Measurements from ENCODE around the gene CCT8.

CCT8 gene, protein sequence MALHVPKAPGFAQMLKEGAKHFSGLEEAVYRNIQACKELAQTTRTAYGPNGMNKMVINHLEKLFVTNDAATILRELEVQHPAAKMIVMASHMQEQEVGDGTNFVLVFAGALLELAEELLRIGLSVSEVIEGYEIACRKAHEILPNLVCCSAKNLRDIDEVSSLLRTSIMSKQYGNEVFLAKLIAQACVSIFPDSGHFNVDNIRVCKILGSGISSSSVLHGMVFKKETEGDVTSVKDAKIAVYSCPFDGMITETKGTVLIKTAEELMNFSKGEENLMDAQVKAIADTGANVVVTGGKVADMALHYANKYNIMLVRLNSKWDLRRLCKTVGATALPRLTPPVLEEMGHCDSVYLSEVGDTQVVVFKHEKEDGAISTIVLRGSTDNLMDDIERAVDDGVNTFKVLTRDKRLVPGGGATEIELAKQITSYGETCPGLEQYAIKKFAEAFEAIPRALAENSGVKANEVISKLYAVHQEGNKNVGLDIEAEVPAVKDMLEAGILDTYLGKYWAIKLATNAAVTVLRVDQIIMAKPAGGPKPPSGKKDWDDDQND

DNA sequence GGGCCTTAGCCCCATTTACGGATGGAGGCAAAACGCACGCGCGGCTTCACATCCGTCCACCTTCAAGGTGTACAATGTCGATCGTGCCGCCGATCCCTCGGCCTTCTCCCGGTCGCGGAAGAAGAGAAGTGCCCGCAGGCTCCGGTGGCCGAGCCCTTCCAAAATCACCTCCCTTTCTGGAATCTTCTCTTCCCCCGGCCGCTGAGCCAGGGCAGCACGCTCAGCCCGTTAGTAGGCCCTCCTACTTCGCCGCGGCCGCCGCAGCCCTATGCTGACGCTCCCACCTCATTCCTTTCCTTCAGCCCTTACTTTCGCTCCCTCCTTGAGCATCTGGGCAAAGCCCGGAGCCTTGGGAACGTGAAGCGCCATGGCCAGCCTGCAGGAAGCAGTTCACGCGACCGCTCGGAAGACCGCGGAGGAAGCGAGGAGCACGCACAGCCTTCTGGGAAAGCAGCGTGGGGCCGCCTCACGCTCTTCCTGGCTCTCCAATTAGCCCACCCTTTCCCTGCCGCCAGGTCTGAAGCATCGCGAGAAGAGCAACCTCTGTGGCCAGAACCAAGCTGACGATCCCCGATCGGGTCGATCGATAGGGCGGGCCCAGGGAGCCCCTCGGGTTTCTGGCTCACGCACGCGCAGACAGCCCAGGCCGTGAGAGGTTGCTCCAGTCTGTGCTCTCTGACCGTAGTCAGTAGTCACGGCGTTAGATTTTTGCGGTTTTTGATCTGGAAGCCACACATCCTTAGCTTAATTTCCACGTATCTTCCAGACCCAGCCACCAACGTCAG lies at the start of gene CCT8:
Gene CCT8, minus strand, starts transcription at position 427 of the 785 bp plus-strand sequence. Its CDS starts 58 bp downstream, at position 369.
- H3K27me3 ChIP-seq (ENCODE audit: control insufficient read depth in 5 of 5, insufficient read depth in 4 of 5, low read length in 5 of 5) = peaks cover 0 to 2% (median 0%) of the 10 kb centered on the region in 5 donors
- H3K4me3 ChIP-seq (ENCODE audit: low read depth in 1 of 5, low read length in 5 of 5) = peak within 1 kb of the TSS; percentile 88 to 98 (median 93)
- H3K36me3 ChIP-seq (ENCODE audit: control insufficient read depth in 5 of 5, insufficient read depth in 5 of 5, low read length in 5 of 5) = peaks cover 0 to 7% (median 5%) of the 10 kb centered on the region in 5 donors
- no peaks in the 10 kb centered on the region for H3K9me3 ChIP-seq (ENCODE audit: control insufficient read depth in 5 of 5, low read length in 5 of 5)
- H3K4me1 ChIP-seq (ENCODE audit: control insufficient read depth in 5 of 5, insufficient read depth in 5 of 5, low read length in 5 of 5) = peaks cover 4 to 37% (median 28%) of the 10 kb centered on the region in 5 donors
- H3K9ac ChIP-seq (ENCODE audit: low read length in 5 of 5) = peak within 1 kb of the TSS; percentile 88 to 99 (median 94)
- H3K27ac ChIP-seq (ENCODE audit: low read depth, low read length) = peak within 1 kb of the TSS; percentile 96

DNA sequence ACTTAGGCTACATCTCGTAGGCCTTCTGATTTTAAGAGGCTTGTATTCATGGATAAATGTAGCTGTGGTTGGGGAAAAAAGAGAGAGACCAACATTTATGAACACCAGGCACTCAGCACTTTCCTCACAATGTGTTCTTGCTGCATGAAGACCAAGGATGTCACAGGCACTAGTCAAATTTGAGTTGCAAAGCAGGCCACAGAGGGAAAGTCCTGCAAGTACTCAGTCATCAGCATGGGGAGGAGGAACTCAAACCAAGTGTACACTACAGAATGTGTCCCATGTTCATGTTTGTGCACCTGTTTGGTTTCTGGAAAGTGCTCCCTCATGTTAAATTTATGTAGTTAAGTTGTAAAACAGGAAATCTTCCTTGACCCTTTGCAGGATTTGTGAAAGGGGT lies 48.3 kb upstream of the CCT8 start:
- H3K36me3 ChIP-seq (ENCODE audit: control insufficient read depth in 5 of 5, insufficient read depth in 5 of 5, low read length in 5 of 5) = no peaks in the 10 kb centered on the region
- no peaks in the 10 kb centered on the region for H3K27me3 ChIP-seq (ENCODE audit: control insufficient read depth in 5 of 5, insufficient read depth in 4 of 5, low read length in 5 of 5)
- no peak overlapping the region for H3K27ac ChIP-seq (ENCODE audit: low read depth, low read length)
- no peak overlapping the region for H3K9ac ChIP-seq (ENCODE audit: low read length in 5 of 5)
- no peaks in the 10 kb centered on the region for H3K4me1 ChIP-seq (ENCODE audit: control insufficient read depth in 5 of 5, insufficient read depth in 5 of 5, low read length in 5 of 5)
- no peak overlapping the region for H3K4me3 ChIP-seq (ENCODE audit: low read depth in 1 of 5, low read length in 5 of 5)
- no peaks in the 10 kb centered on the region for H3K9me3 ChIP-seq (ENCODE audit: control insufficient read depth in 5 of 5, low read length in 5 of 5)

DNA sequence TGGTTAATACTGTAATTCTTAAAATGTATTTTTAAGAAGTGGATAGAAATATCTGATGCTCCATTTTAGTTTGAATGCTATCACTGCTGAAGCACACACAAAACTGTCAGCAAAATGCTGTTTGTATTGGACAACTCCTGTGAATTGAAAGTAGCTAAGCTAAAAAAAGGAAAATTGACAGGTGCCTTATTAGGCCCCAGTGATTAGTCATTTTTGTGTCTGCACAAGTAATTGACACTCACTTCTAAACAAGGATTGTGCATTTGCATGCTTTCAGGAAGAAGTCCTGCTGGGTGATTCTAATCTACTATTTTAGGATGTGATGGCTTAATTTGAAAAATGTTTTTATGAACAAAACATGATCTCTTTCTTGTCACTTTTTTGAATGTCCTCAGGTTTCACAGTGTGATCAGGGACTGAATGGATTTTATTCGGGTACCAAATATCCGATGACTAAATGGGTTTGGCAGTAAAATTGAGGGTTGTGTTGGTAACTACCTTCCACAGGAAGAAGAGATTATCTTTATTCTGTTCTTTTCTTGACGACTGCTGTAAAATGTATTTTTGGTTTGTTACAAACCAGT lies 44.0 kb upstream of the CCT8 start:
- H3K27me3 ChIP-seq (ENCODE audit: control insufficient read depth in 5 of 5, insufficient read depth in 4 of 5, low read length in 5 of 5) = no peaks in the 10 kb centered on the region

DNA sequence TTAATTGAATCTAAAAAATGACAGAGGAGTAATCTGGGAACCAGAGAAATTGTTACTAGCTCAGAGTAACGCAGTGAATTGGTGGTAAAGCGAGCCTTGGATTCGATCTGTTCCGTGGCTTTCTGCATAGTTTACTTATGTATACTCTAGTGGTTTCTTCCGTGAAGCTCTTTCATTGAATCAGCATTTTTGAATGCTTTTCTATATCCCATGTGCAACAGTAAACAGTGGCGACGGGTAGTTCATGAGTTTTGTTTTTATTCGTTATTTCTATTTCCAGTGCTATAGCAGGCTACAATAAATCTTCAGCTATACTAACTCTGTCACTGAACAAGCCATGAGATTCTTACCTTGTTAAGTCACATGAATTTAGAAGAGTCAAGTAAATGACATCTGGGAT lies 42.5 kb upstream of the CCT8 start:
- H3K4me1 ChIP-seq (ENCODE audit: control insufficient read depth in 5 of 5, insufficient read depth in 5 of 5, low read length in 5 of 5) = no peaks in the 10 kb centered on the region
- no peaks in the 10 kb centered on the region for H3K9me3 ChIP-seq (ENCODE audit: control insufficient read depth in 5 of 5, low read length in 5 of 5)
- no peaks in the 10 kb centered on the region for H3K36me3 ChIP-seq (ENCODE audit: control insufficient read depth in 5 of 5, insufficient read depth in 5 of 5, low read length in 5 of 5)
- H3K27me3 ChIP-seq (ENCODE audit: control insufficient read depth in 5 of 5, insufficient read depth in 4 of 5, low read length in 5 of 5) = no peaks in the 10 kb centered on the region
- H3K4me3 ChIP-seq (ENCODE audit: low read depth in 1 of 5, low read length in 5 of 5) = no peak overlapping the region
- H3K27ac ChIP-seq (ENCODE audit: low read depth, low read length) = no peak overlapping the region
- no peak overlapping the region for H3K9ac ChIP-seq (ENCODE audit: low read length in 5 of 5)

More for the DNA sequence above, 44.0 kb upstream of the CCT8 start:
- no peaks in the 10 kb centered on the region for H3K4me1 ChIP-seq (ENCODE audit: control insufficient read depth in 5 of 5, insufficient read depth in 5 of 5, low read length in 5 of 5)
- no peaks in the 10 kb centered on the region for H3K36me3 ChIP-seq (ENCODE audit: control insufficient read depth in 5 of 5, insufficient read depth in 5 of 5, low read length in 5 of 5)
- H3K4me3 ChIP-seq (ENCODE audit: low read depth in 1 of 5, low read length in 5 of 5) = no peak overlapping the region
- no peaks in the 10 kb centered on the region for H3K9me3 ChIP-seq (ENCODE audit: control insufficient read depth in 5 of 5, low read length in 5 of 5)
- no peak overlapping the region for H3K9ac ChIP-seq (ENCODE audit: low read length in 5 of 5)
- H3K27ac ChIP-seq (ENCODE audit: low read depth, low read length) = no peak overlapping the region

DNA sequence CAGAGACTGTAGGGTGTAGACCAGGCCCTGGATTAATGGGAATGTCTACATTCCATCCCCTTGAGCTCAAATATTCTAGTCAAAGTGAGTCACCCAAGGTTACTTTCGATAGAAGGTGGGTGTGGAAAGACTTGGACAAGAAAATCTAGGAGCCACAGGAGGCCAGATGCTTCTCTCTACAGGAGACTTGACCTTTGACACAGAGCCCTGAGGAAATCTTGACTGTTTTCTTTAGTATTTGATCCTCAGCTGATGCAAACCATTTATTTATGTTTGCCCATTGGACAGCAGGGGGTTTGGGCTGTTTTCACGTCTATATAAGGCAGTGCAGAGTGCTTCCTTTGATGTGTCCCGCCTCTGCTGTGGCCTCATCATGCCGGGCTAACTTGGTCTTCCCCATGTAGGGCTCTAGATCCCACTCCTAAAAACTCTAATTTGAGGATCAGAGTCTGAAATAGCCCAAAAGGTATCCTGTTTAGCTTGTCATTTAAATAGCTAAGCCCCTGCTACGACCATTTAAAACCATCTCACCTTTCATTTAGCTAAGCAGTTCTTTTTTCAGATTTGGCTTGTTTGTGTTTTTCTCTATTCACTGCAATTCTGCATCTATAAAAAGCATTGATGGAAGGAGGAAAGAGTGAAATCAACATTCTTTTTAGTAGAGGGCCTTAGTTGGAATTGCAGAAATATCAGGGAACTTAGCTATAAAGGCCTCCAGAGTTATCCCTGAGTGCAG lies 41.5 kb upstream of the CCT8 start:
- Histone ChIP-seq H3K4me1 (ENCODE audit: control insufficient read depth in 5 of 5, insufficient read depth in 5 of 5, low read length in 5 of 5) (no peaks in the 10 kb centered on the region), H3K27ac (ENCODE audit: low read depth, low read length) (no peak overlapping the region), H3K36me3 (ENCODE audit: control insufficient read depth in 5 of 5, insufficient read depth in 5 of 5, low read length in 5 of 5) (no peaks in the 10 kb centered on the region), H3K27me3 (ENCODE audit: control insufficient read depth in 5 of 5, insufficient read depth in 4 of 5, low read length in 5 of 5) (no peaks in the 10 kb centered on the region), H3K4me3 (ENCODE audit: low read depth in 1 of 5, low read length in 5 of 5) (no peak overlapping the region), H3K9ac (ENCODE audit: low read length in 5 of 5) (no peak overlapping the region), H3K9me3 (ENCODE audit: control insufficient read depth in 5 of 5, low read length in 5 of 5) (no peaks in the 10 kb centered on the region)

DNA sequence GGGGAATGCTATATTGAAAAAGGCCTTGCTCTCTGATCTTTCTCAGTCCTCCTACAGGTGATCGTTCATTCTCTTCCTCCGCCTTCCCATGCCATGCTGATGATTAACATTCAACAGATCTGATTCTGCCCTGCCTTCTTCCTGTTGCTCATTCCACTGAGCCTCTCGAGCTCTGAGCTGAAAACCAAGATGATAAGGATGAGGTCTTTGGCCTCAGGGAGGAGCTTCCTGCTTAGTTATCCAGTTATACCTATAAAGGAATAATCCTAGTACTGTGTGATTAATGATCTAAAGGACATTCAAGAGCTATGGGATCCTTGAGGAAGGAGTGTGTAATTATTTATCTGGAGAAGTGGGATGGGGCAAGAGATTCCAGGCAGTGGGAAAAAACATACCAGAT lies 31.8 kb upstream of the CCT8 start:
- H3K9ac ChIP-seq (ENCODE audit: low read length in 5 of 5) = no peak overlapping the region
- H3K27me3 ChIP-seq (ENCODE audit: control insufficient read depth in 5 of 5, insufficient read depth in 4 of 5, low read length in 5 of 5) = no peaks in the 10 kb centered on the region
- H3K27ac ChIP-seq (ENCODE audit: low read depth, low read length) = no peak overlapping the region
- H3K4me1 ChIP-seq (ENCODE audit: control insufficient read depth in 5 of 5, insufficient read depth in 5 of 5, low read length in 5 of 5) = no peaks in the 10 kb centered on the region
- H3K4me3 ChIP-seq (ENCODE audit: low read depth in 1 of 5, low read length in 5 of 5) = no peak overlapping the region
- no peaks in the 10 kb centered on the region for H3K9me3 ChIP-seq (ENCODE audit: control insufficient read depth in 5 of 5, low read length in 5 of 5)
- no peaks in the 10 kb centered on the region for H3K36me3 ChIP-seq (ENCODE audit: control insufficient read depth in 5 of 5, insufficient read depth in 5 of 5, low read length in 5 of 5)

DNA sequence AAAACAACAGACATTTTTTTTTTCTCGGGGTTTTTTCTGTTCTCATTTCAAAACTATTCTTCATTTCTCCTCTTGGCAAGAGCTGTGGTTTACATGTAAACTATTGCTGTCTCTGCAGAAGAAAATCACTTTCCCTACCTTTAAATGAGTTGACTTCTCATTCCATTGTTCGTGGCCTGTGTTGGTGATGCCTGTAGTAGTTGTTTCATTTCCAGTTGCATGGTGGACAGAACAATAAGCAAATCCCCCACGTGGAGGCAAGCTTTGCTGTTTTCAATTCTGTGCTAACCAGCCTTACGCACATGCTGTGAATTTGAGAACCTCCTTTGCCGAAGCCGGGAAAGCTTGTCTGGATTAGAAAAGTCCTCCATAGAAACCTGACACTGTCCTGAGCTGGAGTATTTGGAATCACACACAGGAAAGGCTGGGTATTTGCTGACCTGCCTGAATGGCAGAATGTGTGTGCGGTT lies 30.8 kb upstream of the CCT8 start:
- no peaks in the 10 kb centered on the region for H3K4me1 ChIP-seq (ENCODE audit: control insufficient read depth in 5 of 5, insufficient read depth in 5 of 5, low read length in 5 of 5)
- no peak overlapping the region for H3K9ac ChIP-seq (ENCODE audit: low read length in 5 of 5)
- no peaks in the 10 kb centered on the region for H3K27me3 ChIP-seq (ENCODE audit: control insufficient read depth in 5 of 5, insufficient read depth in 4 of 5, low read length in 5 of 5)
- H3K36me3 ChIP-seq (ENCODE audit: control insufficient read depth in 5 of 5, insufficient read depth in 5 of 5, low read length in 5 of 5) = no peaks in the 10 kb centered on the region
- no peak overlapping the region for H3K27ac ChIP-seq (ENCODE audit: low read depth, low read length)
- H3K9me3 ChIP-seq (ENCODE audit: control insufficient read depth in 5 of 5, low read length in 5 of 5) = no peaks in the 10 kb centered on the region
- no peak overlapping the region for H3K4me3 ChIP-seq (ENCODE audit: low read depth in 1 of 5, low read length in 5 of 5)

DNA sequence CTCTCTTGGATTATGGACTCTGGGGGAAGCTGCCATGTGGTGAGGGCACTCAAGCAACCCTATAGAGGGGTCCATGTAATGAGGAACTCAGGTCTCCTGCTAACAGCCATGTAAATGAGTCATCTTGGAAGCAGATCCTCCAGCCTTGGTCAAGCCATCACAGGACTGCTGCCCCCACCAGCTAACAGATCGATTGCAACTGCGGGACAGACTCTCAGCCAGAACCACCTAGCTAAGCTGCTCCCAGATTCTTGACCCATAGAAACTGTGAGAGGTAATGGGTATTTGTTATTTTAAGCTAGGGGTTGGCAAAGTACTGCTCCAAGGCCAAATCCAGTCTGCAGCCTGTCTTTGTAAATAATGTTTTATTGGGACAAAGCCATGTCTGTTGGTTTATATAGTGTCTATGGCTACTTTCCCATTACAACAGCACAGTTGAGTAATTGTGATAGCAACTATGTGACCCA lies 29.4 kb upstream of the CCT8 start:
- H3K9me3 ChIP-seq (ENCODE audit: control insufficient read depth in 5 of 5, low read length in 5 of 5) = no peaks in the 10 kb centered on the region
- H3K9ac ChIP-seq (ENCODE audit: low read length in 5 of 5) = no peak overlapping the region
- no peaks in the 10 kb centered on the region for H3K36me3 ChIP-seq (ENCODE audit: control insufficient read depth in 5 of 5, insufficient read depth in 5 of 5, low read length in 5 of 5)
- H3K27ac ChIP-seq (ENCODE audit: low read depth, low read length) = no peak overlapping the region
- H3K4me1 ChIP-seq (ENCODE audit: control insufficient read depth in 5 of 5, insufficient read depth in 5 of 5, low read length in 5 of 5) = no peaks in the 10 kb centered on the region
- no peak overlapping the region for H3K4me3 ChIP-seq (ENCODE audit: low read depth in 1 of 5, low read length in 5 of 5)
- no peaks in the 10 kb centered on the region for H3K27me3 ChIP-seq (ENCODE audit: control insufficient read depth in 5 of 5, insufficient read depth in 4 of 5, low read length in 5 of 5)

DNA sequence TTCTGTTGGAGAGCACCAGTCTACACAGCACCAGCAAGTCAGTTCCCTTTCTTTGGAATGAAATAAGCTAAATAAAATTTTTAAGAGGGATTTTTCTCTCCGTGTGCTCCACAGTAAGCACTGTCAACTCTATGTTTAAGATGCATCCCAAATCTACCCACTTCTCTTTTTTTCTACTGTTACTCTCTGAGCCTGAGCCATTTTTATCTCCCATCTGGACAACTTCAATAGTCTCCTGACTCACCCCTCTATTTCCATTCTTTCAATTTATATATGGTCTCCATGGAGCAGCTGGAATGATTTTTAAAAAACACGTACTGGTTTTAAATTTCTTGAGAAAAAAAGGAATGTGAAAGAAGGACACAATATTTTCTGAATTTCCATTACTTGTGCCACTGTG lies 24.7 kb upstream of the CCT8 start:
- no peaks in the 10 kb centered on the region for H3K27me3 ChIP-seq (ENCODE audit: control insufficient read depth in 5 of 5, insufficient read depth in 4 of 5, low read length in 5 of 5)
- no peak overlapping the region for H3K9ac ChIP-seq (ENCODE audit: low read length in 5 of 5)
- H3K4me1 ChIP-seq (ENCODE audit: control insufficient read depth in 5 of 5, insufficient read depth in 5 of 5, low read length in 5 of 5) = no peaks in the 10 kb centered on the region
- H3K9me3 ChIP-seq (ENCODE audit: control insufficient read depth in 5 of 5, low read length in 5 of 5) = no peaks in the 10 kb centered on the region
- H3K27ac ChIP-seq (ENCODE audit: low read depth, low read length) = no peak overlapping the region
- no peak overlapping the region for H3K4me3 ChIP-seq (ENCODE audit: low read depth in 1 of 5, low read length in 5 of 5)
- no peaks in the 10 kb centered on the region for H3K36me3 ChIP-seq (ENCODE audit: control insufficient read depth in 5 of 5, insufficient read depth in 5 of 5, low read length in 5 of 5)
